ENCODE data around the gene CIAO3.
"Not testable (repeated sequence)": the region's sequence is repeated elsewhere in the genome, so short reads cannot be mapped to it uniquely, and the experiment has no call there.

Gene CIAO3

DNA sequence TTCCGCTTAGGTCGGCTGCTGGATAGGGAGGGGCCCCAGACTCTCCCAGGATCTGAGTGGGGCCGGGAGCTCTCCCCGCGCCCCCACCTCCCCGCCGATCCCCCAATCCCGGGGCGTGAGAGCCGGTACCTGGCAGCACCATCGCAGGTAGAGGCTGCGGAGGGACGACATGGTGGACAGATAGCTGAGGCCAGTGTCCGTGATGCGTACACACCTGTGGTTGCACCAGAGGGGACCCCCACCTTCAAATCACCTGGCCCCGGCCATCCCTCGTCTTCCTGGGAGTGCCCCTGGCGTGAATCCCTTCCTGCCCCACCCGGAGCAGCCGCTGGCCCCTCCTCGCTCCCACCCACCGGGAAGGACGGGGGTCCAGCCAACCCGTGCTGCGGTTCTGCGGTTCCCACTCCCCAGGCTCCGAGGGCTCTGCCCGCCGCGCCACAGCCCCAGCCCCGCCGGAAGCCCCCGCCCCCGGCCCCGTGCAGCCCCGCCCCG lies 45.9 kb downstream of the CIAO3 start:
- Mint-ChIP-seq H3K27me3 (no peaks in the 10 kb centered on the region), H3K27ac (no peak overlapping the region), H3K36me3 (no peaks in the 10 kb centered on the region), H3K4me3 (no peak overlapping the region), H3K4me1 (ENCODE audit: low read depth) (peaks cover 14% of the 10 kb centered on the region), H3K9me3 (ENCODE audit: low read depth) (no peaks in the 10 kb centered on the region)

DNA sequence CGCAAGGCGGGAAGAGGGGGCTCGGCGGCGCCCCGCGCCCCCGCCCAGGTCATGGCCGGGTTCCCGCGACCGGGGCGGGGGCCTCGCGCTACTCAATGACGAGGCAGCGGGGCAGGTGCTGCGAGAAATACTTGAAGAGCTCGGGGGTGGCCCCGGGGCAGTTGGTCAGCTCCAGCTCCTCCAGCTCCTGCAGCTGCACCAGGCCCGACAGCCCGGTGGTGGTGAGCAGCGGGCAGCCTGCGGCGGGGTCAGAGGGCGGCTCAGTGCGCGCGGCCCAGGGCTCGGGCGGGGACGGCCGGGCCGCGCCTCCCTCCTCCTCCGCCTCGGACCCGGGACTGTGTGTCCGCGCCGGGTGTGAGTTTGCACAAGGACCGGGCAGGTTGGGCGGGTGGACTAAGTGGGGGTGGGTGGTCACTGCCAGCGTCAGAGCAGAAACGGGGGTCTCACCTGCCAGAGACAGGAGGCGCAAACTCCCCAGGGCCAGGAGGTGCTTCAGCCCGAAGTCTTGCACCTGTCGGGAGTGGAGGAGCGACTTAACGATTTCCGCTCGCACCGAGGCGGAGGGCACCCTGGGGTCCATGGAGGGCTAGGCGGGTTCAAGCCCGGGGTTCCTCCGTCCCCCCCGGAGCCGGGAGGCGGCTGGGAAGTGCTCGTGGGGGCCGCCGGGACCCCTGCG lies 46.5 kb downstream of the CIAO3 start:
- Mint-ChIP-seq H3K4me3 (peak overlapping the region; percentile 70), H3K36me3 (no peaks in the 10 kb centered on the region), H3K9me3 (ENCODE audit: low read depth) (no peaks in the 10 kb centered on the region), H3K27me3 (no peaks in the 10 kb centered on the region), H3K27ac (no peak overlapping the region), H3K4me1 (ENCODE audit: low read depth) (peaks cover 17% of the 10 kb centered on the region)

DNA sequence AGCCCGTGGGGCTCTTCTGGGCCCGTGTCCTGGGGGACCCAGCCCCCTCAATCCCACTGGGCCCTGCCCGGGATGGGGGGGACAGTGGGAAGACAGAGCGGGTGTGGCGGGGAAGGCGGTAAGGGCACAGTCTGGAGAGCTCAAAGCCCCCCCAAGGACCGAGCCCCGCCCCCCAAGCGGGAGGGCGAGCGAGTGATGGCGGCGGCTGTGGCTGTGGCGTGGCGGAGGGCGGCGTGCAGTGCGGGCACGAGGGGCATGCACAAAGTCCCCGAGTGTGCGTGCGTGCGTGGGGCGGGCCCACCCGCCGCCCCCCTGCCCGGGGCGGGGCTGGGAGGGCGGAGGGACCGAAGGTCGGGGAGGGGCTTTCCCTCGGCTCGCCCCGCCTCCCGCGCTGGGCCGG lies 47.0 kb downstream of the CIAO3 start:
- Mint-ChIP-seq H3K9me3 (ENCODE audit: low read depth) (no peaks in the 10 kb centered on the region), H3K27me3 (no peaks in the 10 kb centered on the region), H3K4me1 (ENCODE audit: low read depth) (peaks cover 18% of the 10 kb centered on the region), H3K4me3 (peak overlapping the region; percentile 44), H3K36me3 (no peaks in the 10 kb centered on the region), H3K27ac (no peak overlapping the region)

DNA sequence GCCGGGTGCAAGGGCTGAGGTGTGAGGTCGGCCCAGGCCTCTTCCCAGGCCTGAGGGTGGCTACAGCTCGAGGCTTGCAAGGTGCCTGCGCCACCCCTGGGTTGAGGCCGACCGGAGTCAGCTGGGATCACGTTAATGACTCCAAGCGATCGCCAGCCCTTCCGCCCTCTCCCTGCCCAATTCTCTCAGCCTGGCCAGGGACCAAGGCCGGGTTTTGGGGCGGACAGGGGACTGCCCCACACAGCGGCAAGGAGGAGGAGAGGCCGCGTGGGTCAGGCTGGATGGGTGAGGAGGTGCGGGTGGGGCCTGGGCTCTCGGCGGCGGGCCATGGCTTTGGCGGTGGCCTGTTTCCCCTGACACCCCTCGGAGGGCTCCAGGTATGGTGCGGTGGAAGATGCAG lies 47.4 kb downstream of the CIAO3 start:
- Mint-ChIP-seq H3K9me3 (ENCODE audit: low read depth) (no peaks in the 10 kb centered on the region), H3K4me1 (ENCODE audit: low read depth) (peaks cover 18% of the 10 kb centered on the region), H3K27me3 (no peaks in the 10 kb centered on the region), H3K4me3 (peak overlapping the region; percentile 44), H3K27ac (no peak overlapping the region), H3K36me3 (no peaks in the 10 kb centered on the region)

DNA sequence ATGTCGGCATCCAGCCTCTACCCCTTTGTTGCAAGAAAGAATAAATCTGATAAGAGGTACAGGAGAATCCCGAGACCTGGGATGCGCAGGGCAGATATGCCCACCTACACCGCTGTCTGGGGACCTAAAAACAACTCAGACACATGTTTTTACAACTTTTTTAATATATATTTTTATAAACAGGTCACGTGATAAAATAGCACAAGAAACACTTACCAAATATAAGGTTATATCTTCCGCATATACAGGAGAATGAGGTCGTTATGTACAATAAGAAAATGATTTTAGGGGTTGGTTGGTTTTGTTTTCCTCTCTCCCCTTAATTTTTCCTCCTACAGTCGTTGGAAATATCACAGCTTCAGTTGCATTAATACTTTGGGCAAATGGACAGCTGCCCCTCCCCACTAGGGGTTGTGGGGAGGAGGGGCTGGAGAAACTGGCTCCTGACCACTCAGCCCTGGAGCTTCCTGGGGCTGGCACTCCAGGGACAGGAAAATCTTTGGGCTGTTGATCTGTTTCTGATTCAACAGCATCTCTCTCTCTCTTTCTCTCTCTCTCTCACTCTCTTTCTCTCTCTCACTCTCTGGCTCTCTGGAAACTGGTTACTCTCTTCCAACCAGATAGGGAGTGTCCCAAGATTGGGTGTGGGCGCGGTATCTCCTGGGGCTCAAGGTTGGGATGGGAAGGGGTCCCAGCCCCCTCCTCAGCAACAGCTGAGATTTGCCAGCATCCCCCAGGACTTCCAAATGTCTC lies 48.3 kb downstream of the CIAO3 start:
- Mint-ChIP-seq H3K27ac (no peak overlapping the region), H3K4me1 (ENCODE audit: low read depth) (peaks cover 21% of the 10 kb centered on the region), H3K4me3 (peak overlapping the region; percentile 1), H3K27me3 (no peaks in the 10 kb centered on the region), H3K9me3 (ENCODE audit: low read depth) (no peaks in the 10 kb centered on the region), H3K36me3 (no peaks in the 10 kb centered on the region)

DNA sequence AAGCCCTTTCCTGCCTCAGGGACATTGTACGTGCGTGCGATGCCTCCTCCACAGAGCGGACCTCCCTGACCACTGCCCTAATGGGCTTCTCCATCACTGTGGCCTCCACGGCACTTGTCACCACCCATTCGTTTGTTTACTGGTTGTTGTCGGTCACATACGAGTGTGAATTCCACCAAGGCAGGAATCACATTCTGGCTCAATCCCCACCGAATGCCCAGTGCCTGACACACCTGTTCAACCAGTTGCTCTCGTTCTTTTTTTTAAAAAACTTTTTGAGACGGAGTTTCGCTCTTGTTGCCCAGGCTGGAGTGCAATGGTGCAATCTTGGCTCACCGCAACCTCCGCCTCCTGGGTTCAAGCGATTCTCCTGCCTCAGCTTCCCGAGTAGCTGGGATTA lies 49.6 kb downstream of the CIAO3 start:
- Mint-ChIP-seq H3K4me3 (peak overlapping the region; percentile 90), H3K27ac (peak overlapping the region; percentile 46), H3K4me1 (ENCODE audit: low read depth) (peaks cover 21% of the 10 kb centered on the region)
- not testable (repeated sequence) for H3K36me3 Mint-ChIP-seq; H3K27me3 Mint-ChIP-seq; H3K9me3 Mint-ChIP-seq (ENCODE audit: low read depth)

DNA sequence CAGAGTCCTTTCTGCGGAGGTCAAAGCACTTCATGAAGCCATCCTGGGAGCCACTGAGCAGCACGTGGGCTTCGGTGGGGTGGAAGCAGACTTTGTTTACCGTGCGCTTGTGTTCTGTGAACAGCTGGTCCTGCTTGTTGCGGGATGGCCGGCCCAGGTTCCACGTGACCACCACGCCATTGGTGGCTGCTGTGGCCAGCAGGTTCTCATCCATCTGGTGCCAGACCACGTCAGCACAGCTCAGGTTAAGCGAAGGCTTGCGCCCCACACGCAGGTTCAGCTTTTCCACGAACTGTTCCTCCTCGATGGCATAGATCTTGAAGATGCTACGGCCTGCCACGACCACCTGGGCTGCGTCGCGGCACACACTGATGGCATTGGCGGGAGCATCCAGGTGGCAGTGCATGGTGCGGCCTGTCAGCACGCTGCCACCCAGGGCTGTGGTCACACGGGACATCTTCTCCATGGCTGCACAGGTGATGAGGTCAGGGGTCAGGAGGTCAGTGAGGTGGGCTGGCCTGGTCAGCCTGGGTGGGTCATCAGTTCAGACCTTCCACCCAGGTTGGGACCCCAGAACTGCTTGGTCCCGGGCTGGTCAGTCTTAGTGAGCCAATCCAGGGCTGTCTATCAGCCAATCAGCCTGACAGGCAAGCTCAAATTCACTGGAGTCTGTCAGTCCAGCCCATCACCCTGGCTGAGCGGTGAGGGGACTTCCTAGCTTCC lies 51.5 kb downstream of the CIAO3 start:
- Mint-ChIP-seq H3K27me3 (no peaks in the 10 kb centered on the region), H3K27ac (peak overlapping the region; percentile 86), H3K4me1 (ENCODE audit: low read depth) (peaks cover 13% of the 10 kb centered on the region), H3K9me3 (ENCODE audit: low read depth) (no peaks in the 10 kb centered on the region), H3K36me3 (no peaks in the 10 kb centered on the region), H3K4me3 (peak overlapping the region; percentile 90)

DNA sequence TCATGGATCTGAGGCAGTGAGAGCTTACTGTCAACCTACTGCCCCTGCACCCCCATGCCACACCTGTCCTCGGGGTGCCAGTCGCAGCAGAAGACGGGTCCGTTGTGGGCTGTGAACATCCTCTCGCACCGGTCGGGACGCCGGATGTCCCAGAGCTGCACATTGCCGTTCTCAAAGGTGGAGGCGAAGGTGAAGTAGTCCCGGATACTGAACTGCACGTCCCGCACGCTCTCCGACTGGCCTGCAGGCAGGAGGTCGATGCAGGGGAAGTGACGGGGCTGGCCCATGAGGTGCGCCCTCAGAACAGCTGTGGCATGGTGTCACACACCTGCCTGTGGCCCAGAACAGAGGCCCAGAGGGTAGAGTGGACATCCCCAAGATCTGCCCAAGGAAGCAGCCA lies 53.3 kb downstream of the CIAO3 start:
- Mint-ChIP-seq H3K27me3 (no peaks in the 10 kb centered on the region), H3K27ac (no peak overlapping the region), H3K9me3 (ENCODE audit: low read depth) (no peaks in the 10 kb centered on the region), H3K4me1 (ENCODE audit: low read depth) (peaks cover 14% of the 10 kb centered on the region), H3K36me3 (peaks cover 1% of the 10 kb centered on the region), H3K4me3 (peak overlapping the region; percentile 32)

DNA sequence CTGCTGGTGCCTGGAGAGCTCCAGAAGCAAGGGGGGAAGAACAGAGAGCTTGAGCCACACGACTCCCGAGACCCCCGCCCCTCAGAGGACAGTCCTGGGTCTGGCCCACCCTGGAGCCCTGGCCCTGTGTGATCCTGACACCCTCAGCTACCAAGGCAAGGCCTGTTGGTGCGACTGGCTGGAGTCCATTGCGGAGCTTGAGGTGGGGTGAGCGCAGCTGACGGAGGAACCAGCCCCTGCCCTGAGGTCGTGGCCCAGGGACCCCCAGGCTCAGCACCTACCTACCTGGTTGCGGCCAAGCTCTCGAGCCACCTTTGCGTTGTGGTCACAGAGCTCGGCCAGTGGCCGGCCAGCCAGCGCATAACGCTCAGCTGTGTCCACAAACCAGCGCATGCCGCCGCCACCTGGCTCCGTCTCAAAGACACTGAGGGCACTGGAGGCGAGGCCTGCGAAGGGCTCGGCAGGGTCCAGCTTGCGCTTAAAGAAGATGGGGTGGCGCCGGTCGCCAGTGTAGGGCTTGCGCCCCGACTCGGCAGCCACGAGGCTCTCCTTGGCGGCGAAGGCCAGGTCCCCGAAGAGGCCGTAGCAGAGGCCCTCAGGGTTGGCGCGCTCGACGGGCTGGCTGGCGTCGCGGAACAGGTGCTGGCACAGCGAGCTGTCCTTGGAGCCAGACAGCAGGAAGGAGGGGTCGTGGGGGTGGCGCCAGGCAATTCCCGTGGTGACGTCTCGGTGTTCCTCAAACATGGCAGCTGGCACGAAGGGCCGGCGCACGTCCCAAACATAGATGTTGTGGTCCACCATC lies 54.1 kb downstream of the CIAO3 start:
- H3K4me1 Mint-ChIP-seq (ENCODE audit: low read depth): peaks cover 17% of the 10 kb centered on the region

DNA sequence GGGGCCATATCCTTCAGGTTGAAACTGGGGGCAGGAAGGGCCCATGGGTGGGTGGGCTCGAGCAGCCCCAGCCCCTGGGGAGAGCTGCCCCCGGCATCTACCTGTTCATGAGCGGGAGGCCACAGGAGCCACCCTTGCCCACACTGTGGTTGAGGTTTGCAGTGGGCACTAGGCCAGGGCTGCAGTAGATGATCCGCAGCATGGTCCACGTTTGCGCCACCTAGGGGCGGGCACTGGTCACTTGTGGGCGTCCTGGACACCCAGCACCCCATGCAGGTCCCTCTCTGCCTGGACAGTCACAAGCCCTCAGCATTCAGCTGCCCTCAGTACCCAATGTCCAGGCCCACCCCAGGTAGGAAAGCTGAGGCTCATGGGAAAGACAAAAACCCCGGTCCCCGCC lies 54.8 kb downstream of the CIAO3 start:
- Mint-ChIP-seq H3K9me3 (ENCODE audit: low read depth) (no peaks in the 10 kb centered on the region), H3K4me3 (peak overlapping the region; percentile 56), H3K27ac (no peak overlapping the region), H3K36me3 (peaks cover 2% of the 10 kb centered on the region), H3K27me3 (no peaks in the 10 kb centered on the region), H3K4me1 (ENCODE audit: low read depth) (peaks cover 21% of the 10 kb centered on the region)

More for the DNA sequence above, 54.1 kb downstream of the CIAO3 start:
- Mint-ChIP-seq H3K27ac (no peak overlapping the region), H3K36me3 (peaks cover 2% of the 10 kb centered on the region), H3K4me3 (no peak overlapping the region), H3K9me3 (ENCODE audit: low read depth) (no peaks in the 10 kb centered on the region), H3K27me3 (no peaks in the 10 kb centered on the region)

DNA sequence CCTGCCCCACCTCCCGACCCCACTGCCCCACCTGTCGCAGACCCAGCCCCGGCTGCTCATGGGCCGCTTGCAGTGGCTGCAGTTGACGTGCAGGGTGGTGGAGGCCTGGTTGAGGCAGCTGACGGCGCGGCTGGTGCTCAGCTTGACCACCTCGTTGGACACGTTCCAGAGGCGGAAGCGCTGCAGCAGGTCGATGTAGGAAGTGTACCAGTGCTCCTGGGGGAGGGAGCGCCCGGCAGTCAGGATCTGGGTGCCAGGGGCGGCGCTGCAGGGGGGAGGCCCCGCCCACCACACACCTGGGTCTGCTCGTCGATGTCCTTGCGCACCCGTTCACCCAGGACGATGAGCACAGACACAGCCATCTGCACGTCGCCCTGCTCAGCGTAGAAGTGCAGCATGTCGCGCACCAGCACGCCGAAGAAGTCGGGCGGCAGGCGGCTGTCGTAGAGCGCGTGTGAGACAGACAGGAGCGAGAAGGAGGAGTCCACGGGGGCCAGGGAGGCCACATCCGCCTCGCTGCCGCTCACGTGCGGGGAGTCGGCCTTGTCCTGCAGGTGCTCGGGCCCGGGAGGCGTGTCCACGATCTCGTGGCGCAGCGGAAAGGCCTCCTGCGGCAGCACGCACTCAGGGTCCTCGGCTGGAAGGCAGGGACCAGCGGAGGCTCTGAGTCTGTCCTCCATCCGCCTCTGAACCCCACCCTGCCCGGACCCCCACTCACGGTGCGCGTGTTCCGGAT lies 55.7 kb downstream of the CIAO3 start:
- Mint-ChIP-seq H3K36me3 (peaks cover 2% of the 10 kb centered on the region), H3K9me3 (ENCODE audit: low read depth) (no peaks in the 10 kb centered on the region), H3K27ac (no peak overlapping the region), H3K4me1 (ENCODE audit: low read depth) (peaks cover 23% of the 10 kb centered on the region), H3K4me3 (peak overlapping the region; percentile 35), H3K27me3 (no peaks in the 10 kb centered on the region)

DNA sequence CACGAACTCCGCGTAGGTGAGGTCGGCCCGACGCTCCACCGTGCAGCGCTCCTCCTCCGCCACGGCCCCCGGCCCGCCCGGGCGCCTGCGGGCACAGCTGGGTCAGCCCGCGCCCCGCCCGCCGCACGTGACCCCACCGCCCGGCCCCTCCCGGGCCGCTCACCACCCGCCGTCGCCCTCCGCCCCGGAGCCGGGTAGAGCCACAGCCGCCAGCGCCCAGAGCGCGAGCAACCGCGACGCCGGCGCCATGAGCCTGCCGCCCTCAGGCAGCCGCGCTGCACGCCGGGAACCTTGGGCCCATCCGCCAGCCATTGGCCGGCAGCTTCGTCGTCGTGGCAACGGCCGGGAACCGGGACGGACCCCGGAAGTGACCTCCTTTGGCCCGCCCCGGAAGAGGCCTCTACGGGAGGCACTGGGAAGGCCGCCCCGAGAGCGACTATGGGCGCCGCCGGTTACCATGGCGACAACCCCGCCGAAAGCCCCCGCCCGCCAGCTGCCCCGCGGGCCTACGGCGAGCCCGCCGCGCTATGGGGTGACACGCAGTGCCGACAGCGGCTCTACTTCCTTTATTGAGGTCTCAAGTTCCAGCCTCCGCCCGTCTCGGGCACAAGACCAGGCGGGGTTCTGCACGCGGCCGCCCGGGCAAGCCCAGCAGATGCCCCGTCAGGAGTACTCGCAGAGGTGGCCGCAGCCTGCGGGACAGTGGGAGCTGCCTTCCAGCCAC lies 56.6 kb downstream of the CIAO3 start, which contains the start of gene JMJD8:
TSS of gene JMJD8 (minus strand) at position 264 of the 724 bp plus-strand sequence. CDS start at position 249, 15 bp downstream.
- Mint-ChIP-seq H3K27me3 (no peaks in the 10 kb centered on the region), H3K4me1 (ENCODE audit: low read depth) (peaks cover 19% of the 10 kb centered on the region), H3K36me3 (peaks cover 2% of the 10 kb centered on the region), H3K9me3 (ENCODE audit: low read depth) (no peaks in the 10 kb centered on the region), H3K27ac (peak within 1 kb of the TSS; percentile 22), H3K4me3 (peak within 1 kb of the TSS; percentile 86)

DNA sequence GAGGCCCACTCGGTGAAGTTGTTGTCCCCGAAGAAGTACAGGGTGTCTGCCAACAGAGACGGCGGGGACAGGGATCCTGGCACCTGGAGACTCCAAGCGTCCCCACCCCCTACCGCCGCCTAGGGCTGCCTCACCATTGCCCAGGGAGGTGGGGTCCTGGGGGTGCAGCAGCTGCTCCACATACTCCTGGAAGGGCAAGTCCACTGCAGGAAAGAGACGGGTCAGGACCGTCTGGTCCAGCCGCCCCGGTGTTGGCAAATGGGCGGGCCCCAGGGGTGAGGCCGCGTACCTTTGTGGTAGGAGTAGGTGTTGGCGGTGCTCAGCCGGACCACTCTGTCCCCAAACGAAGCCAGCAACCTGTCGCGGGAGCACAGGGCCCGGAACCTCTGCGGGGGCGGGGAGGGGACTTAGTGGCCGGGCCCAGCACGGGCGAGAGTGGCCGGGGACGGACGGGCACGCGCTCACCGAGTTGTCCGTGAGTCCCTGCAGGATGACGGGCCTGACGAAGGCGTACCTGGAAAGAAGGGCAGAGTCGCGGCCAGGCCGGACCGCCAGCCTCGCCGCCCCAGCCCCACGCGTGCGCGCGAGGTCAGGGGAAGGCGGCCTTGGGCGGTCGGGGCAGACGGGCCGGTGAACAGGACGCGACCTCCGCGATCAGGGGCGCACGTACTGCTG lies 57.3 kb downstream of the CIAO3 start:
- no peaks in the 10 kb centered on the region for H3K9me3 Mint-ChIP-seq (ENCODE audit: low read depth)
- peaks cover 18% of the 10 kb centered on the region for H3K4me1 Mint-ChIP-seq (ENCODE audit: low read depth)
- peaks cover 2% of the 10 kb centered on the region for H3K36me3 Mint-ChIP-seq
- no peak overlapping the region for H3K27ac Mint-ChIP-seq
- peak overlapping the region; percentile 86 for H3K4me3 Mint-ChIP-seq
- no peaks in the 10 kb centered on the region for H3K27me3 Mint-ChIP-seq

Data from activated naive CD8-positive, alpha-beta T cell (primary cell).